SHP77 treated with DMSO at 0.1 percent for 48 hours (cell line): ENCODE data around the gene CCDC187.

Source experiments
- DNase-seq: peaks from one replicate; lab custom pipeline; 2025; lab: John Stamatoyannopoulos, UW

Gene CCDC187

GRCh38 chr9:136206602-136207275 lies 97.2 kb downstream of the CCDC187 start:
- no peak for DNase-seq

- no peak for DNase-seq
Observed at GRCh38 chr9:136205707-136205992, 98.2 kb downstream of the CCDC187 start.

GRCh38 chr9:136204838-136205706 lies 98.8 kb downstream of the CCDC187 start, which contains the start of gene LHX3:
Gene LHX3, minus strand, starts transcription at chr9:136205128. Its CDS starts 116 bp downstream, at chr9:136205012.
- no peak for DNase-seq

GRCh38 chr9:136204145-136204805 lies 99.6 kb downstream of the CCDC187 start:
- no peak for DNase-seq

- no peak for DNase-seq
Observed at GRCh38 chr9:136203408-136204144, 100.3 kb downstream of the CCDC187 start.

- DNase-seq: no peak
Observed at GRCh38 chr9:136202454-136203407, 101.2 kb downstream of the CCDC187 start.

DNA sequence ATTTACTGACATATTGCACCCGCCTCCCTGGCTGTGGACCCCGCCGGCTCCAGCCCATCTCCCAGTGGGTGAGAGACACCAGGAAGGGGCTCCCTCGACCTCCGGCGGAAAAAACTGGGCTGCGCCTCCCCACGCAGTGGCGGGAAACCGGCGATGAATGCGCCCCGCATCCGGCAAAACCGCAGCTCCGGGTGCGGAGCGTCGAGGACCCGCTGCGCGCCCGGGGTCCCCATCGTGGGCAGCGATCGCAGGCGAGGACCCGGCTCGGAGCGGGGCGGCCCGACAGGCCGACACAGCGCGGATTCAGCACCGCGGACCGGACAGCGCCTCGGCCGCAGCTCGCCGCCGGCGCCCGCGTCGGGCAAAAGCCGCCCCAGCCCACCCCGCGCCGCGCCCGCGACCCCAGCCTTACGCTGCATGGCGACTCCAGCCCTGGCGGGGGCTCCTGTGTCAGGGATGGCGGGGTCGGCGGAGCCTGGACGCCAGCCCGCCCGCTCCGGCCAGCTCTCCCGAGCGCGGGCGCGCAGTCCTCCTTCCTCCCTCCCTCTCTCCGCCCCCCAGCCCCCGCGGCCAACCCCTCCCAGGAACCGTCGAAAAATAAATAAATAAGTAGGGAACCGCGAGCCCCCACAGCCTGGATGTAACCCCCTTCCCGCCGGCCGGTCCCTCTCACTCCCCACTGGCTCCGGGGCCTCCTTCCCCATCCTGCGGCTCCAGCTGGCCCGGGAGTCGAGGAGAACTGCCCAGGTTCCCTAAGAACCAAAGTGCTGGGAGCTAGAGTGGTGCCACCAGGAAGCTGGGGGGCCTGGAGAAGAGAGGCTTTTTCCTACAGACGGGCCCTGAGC lies 102.1 kb downstream of the CCDC187 start:
- DNase-seq: no peak

DNA sequence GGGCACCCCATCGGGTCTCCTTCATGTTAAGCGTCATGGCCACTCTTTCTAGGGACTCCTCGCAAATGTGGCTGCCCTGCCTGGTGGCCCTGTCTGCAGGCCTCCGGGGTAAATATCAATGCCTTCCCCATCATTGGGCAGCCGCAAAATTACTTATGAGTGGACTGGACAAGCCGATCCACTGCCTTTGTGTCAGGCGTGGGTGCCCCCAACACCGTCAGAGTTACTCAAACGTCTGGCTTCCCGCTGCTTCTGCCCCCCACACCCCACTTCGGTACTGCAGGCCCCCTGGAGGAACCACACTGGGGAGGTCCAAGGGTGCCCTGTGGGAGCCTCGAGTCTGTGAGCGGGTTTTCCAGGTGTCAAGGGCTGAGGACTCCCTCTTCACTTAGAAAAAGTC lies 102.7 kb downstream of the CCDC187 start:
- no peak for DNase-seq

DNA sequence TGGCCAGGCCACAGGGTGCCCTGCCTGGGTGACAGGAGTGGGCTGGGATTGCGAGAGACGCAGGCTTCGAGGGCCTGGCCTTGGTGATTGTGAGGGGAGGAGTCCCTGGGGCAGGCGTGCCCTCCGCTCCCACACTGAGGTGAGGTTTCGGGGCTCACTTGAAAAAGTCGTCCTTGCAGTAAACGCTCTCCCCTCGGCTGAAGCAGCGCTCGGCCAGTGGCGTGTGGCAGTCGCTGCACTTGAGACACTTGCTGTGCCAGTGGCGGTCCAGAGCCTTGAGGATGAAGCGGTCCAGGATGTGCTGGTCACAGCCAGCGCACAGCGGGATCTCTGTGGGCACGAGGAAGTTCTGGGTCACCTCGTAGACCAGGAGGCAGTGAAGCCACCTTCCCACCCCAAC lies 103.5 kb downstream of the CCDC187 start:
- DNase-seq: no peak
